Stomach (tissue), 19 donors: Measurements from ENCODE around the gene LRRC15. TPM values are rescaled to one million over a fixed set of nuclear protein-coding genes. Genes with fewer than 3 reads are reported as not detected.

Experiments used
- DNase-seq, 2 donors: peaks; one replicate each; pipeline versions ENCODE4 v3.0.0 to v3.0.0-alpha.2; 2013 to 2019
- H3K27ac ChIP-seq, 5 donors: fragments of 200-600 bp in 4 of 5; sonication (generic) in 4 of 5; one replicate each; pipeline ENCODE4 v1.5.1; 2013 to 2019; ENCODE audit warnings: mild to moderate bottlenecking in 1 of 5, moderate library complexity in 1 of 5
- H3K27me3 ChIP-seq, 3 donors: fragments of 200-600 bp; sonication (generic); one replicate each; pipeline ENCODE4 v1.5.1; 2017 to 2019; ENCODE audit warnings: mixed run types in 1 of 3
- H3K36me3 ChIP-seq, 4 donors: fragments of 200-600 bp; sonication (generic); 1 replicate in 3 of 4; 2 replicates in 1 of 4; pipeline ENCODE4 v1.5.1; 2016 to 2019
- H3K4me1 ChIP-seq, 4 donors: fragments of 200-600 bp; sonication (generic); one replicate each; pipeline ENCODE4 v1.5.1; 2016 to 2019
- H3K4me3 ChIP-seq, 4 donors: fragments of 200-600 bp; sonication (generic) in 3 of 4; one replicate each; pipeline ENCODE4 v1.5.1; 2016 to 2019; ENCODE audit warnings: mild to moderate bottlenecking in 1 of 4
- H3K9me3 ChIP-seq, 4 donors: fragments of 200-600 bp; sonication (generic); one replicate each; pipeline ENCODE4 v1.5.1; 2016 to 2019
- EP300 ChIP-seq: sonication (generic); formaldehyde crosslinking; IDR thresholded peaks from one replicate; pipeline ENCODE4 v1.6.1; 2017; ENCODE audit warnings: antibody characterized with exemption
- POLR2A ChIP-seq, 4 donors: fragments of 450-650 bp; IDR thresholded peaks; one replicate each; pipeline ENCODE4 v1.6.1; 2016; ENCODE audit warnings: antibody characterized with exemption in 4 of 4, control low read depth in 2 of 4, mild to moderate bottlenecking in 1 of 4, moderate library complexity in 1 of 4
- POLR2AphosphoS5 ChIP-seq, 3 donors: sonication (generic); formaldehyde crosslinking; IDR thresholded peaks; one replicate each; pipeline ENCODE4 v1.6.1; 2016; ENCODE audit warnings: antibody characterized with exemption in 3 of 3
- WGBS, 5 donors: extraction: QIAGEN DNeasy Blood & Tissue Kit in 3 of 5; methylation state at CpG; one replicate each; pipeline versions ENCODE4 v1.1.5 to v1.1.7; 2013 to 2018; 5-methylcytosine and 5-hydroxymethylcytosine counted together
- intact Hi-C: fragments of 100-400 bp; cut with DNase I; formaldehyde crosslinking; loops from one replicate; pipeline ENCODE4 v1.15.1; 2023; ENCODE audit warnings: low total_unique reads
- long read RNA-seq, 10 donors: transcript quantifications; one replicate each; lab custom pipeline, GENCODE V29; 2026
- polyA plus RNA-seq, 3 donors: library from polyadenylated mRNA; stranded (reverse); fragments of 200-250 nt; gene quantifications; one replicate each; pipeline ENCODE4 v1.2.3, GENCODE V29; 2013
- total RNA-seq, 5 donors: library from RNA; depleted of rRNA; stranded (reverse); fragments of >200 nt; gene quantifications; one replicate each; pipeline versions ENCODE4 v1.1.0 to v1.2.3, GENCODE V29; 2014 to 2016
- TF ChIP-seq, protein P1 (sequence below), 7 experiments: fragments of 450-650 bp in 4 of 7; fragments of 200-600 bp in 3 of 7; sonication (generic) in 3 of 7; IDR thresholded peaks; one replicate each; pipeline ENCODE4 v1.5.1; 2016 to 2019; ENCODE audit warnings: antibody characterized with exemption in 7 of 7, control low read depth in 2 of 7, mild to moderate bottlenecking in 1 of 7
- donor health status: healthy with polysubstance abuse.
- donor health status: Bipolar disorder and iron deficiency.
- donor health status: healthy.

Gene LRRC15
- total RNA-seq (under 1 TPM in 2 of 5 donors, not detected in 3; 0.37 to 0.43 TPM), polyA plus RNA-seq (1 to 10 TPM in 2 of 3 donors, under 1 TPM in 1; 0.03 to 1.7 (median 1.1) TPM)
- long read RNA-seq, donor 1: 0 reads
- long read RNA-seq, donor 2: 0 reads
- long read RNA-seq, donor 3: 0 reads
- long read RNA-seq, donor 4: 0 reads
- long read RNA-seq, donor 5: 0 reads
- long read RNA-seq, donor 6: 0 reads
- long read RNA-seq, donor 7: 0 reads
- long read RNA-seq, donor 8, full-length matches to known transcripts: 1 of 1 reads
- long read RNA-seq, donor 8, partial matches to known transcripts: 0 of 1 reads
- long read RNA-seq, donor 8, other reads (novel, unspliced or antisense): 0 of 1 reads
- long read RNA-seq, donor 9: 0 reads
- long read RNA-seq, donor 10: 0 reads

DNA sequence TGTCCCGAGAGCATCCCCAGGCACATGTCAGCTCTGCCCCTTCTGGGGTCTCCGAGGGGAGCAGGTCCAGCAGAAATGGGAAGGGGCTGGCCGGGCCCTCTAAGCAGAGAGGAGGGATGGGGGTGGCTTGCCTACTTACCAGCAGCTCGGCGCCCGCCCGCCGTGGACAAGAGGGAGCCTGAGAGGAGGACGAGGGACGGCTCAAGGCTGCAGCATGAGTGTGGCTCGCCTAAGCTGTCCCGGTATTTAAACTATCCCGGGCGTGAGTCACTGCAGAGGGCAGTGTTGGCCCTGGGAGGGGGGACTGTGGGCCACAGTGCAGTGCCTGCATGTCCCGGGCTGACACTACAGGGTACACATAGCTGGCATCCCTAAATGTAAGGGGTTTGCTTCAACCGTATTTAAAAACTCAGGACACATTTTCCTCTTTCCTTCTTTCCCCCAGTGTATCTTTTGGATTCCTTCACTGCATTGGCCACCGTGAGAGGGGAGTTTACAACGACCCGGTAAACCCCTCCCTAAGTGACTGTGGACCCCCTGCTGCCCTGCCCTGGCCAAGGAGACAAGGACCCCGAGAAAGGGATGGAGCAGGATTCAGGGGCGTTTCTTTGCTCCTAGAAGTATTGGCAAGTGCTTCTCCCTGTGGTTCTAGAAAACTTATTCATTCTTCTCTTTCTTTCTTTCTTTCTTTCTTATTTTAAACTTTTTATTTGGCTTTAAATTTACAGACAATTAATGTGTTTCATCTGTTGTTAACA is at the start of gene LRRC15:
TSS of gene LRRC15 (minus strand) at position 222 of the 758 bp plus-strand sequence. CDS start 8,700 bp downstream, outside the sequence.
- Histone ChIP-seq H3K27me3 (peaks cover 0 to 33% (median 8%) of the 10 kb centered on the region in 3 donors), H3K9me3 (no peaks in the 10 kb centered on the region), H3K27ac (no peak within 1 kb of the TSS), H3K4me1 (peaks cover 0 to 20% (median 7%) of the 10 kb centered on the region in 4 donors), H3K36me3 (no peaks in the 10 kb centered on the region), H3K4me3 (no peak within 1 kb of the TSS)
- intact Hi-C loops: no loop called here
- DNase-seq: peak; percentile 28 to 48
- WGBS, 5 donors: 10 to 24% (median 12%) methylated on average over 18 to 21 of the region's 21 CpGs
- TF ChIP-seq, protein P1, sequence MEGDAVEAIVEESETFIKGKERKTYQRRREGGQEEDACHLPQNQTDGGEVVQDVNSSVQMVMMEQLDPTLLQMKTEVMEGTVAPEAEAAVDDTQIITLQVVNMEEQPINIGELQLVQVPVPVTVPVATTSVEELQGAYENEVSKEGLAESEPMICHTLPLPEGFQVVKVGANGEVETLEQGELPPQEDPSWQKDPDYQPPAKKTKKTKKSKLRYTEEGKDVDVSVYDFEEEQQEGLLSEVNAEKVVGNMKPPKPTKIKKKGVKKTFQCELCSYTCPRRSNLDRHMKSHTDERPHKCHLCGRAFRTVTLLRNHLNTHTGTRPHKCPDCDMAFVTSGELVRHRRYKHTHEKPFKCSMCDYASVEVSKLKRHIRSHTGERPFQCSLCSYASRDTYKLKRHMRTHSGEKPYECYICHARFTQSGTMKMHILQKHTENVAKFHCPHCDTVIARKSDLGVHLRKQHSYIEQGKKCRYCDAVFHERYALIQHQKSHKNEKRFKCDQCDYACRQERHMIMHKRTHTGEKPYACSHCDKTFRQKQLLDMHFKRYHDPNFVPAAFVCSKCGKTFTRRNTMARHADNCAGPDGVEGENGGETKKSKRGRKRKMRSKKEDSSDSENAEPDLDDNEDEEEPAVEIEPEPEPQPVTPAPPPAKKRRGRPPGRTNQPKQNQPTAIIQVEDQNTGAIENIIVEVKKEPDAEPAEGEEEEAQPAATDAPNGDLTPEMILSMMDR (IDR thresholded peaks at IDR 0.05): no peak
- no peak for TF ChIP-seq POLR2AphosphoS5 (IDR thresholded peaks at IDR 0.05)
- TF ChIP-seq EP300: no peak
- no peak for TF ChIP-seq POLR2A (IDR thresholded peaks at IDR 0.05)

GRCh38 chr3:194418671-194419070 is 49.1 kb upstream of the LRRC15 start:
- intact Hi-C loops: no loop called here
- 91 to 97% (median 96%) methylated on average over 2 of the region's 2 CpGs for WGBS, 5 donors
- no peak for DNase-seq
- H3K9me3 ChIP-seq: no peaks in the 10 kb centered on the region
- H3K27me3 ChIP-seq: no peaks in the 10 kb centered on the region
- H3K4me1 ChIP-seq: no peaks in the 10 kb centered on the region
- peaks cover 3 to 61% (median 48%) of the 10 kb centered on the region in 4 donors for H3K36me3 ChIP-seq
- H3K27ac ChIP-seq: no peak overlapping the region
- TF ChIP-seq EP300: no peak
- TF ChIP-seq, protein P1 (IDR thresholded peaks at IDR 0.05): no peak
- TF ChIP-seq POLR2AphosphoS5 (IDR thresholded peaks at IDR 0.05): no peak
- TF ChIP-seq POLR2A (IDR thresholded peaks at IDR 0.05): no peak
- H3K4me3 ChIP-seq: no peak overlapping the region

- Histone ChIP-seq H3K27me3 (no peaks in the 10 kb centered on the region), H3K4me1 (peaks cover 0 to 11% (median 0%) of the 10 kb centered on the region in 4 donors), H3K36me3 (peaks cover 0 to 66% (median 40%) of the 10 kb centered on the region in 4 donors), H3K4me3 (no peak overlapping the region), H3K27ac (no peak overlapping the region), H3K9me3 (no peaks in the 10 kb centered on the region)
- TF ChIP-seq POLR2AphosphoS5 (IDR thresholded peaks at IDR 0.05) (peak in 1 of 3 donors; percentile 36), POLR2A (IDR thresholded peaks at IDR 0.05) (no peak)
- TF ChIP-seq, protein P1 (IDR thresholded peaks at IDR 0.05): no peak
- intact Hi-C loops: loop anchor here (5.0 kb wide), 1 partner anchor 70 kb away; no protein-coding TSS in a partner anchor
- peak; percentile 56 to 86 for DNase-seq
- 33 to 63% (median 39%) methylated on average over 7 of the region's 7 CpGs for WGBS, 5 donors
These were observed 37.9 kb upstream of the LRRC15 start for GRCh38 chr3:194407423-194407822.

DNA sequence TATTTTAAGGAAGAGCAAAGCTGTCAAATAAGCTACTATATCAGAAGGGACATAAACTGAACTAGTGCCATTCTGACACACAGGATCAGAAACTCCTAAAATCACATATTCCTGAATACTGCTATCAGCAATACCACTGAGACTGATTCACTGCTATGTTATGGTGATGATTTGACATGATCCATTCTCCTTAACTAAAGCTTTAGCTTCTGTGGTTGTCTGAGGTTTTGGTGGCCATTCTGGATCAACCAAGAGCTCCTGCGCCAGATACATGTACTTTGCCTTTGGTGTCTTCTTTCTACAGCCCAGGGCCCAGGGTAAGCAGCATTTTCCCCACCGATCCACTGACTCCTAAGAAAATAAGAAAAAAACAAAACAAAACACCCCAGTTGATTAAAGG is 36.2 kb upstream of the LRRC15 start:
- H3K4me1 ChIP-seq: peaks cover 0 to 11% (median 0%) of the 10 kb centered on the region in 4 donors
- intact Hi-C loops: loop anchor here (5.0 kb wide), 1 partner anchor 68 kb away; no protein-coding TSS in a partner anchor
- DNase-seq: no peak
- H3K4me3 ChIP-seq: no peak overlapping the region
- no peaks in the 10 kb centered on the region for H3K9me3 ChIP-seq
- H3K27me3 ChIP-seq: no peaks in the 10 kb centered on the region
- H3K36me3 ChIP-seq: peaks cover 0 to 52% (median 26%) of the 10 kb centered on the region in 4 donors
- WGBS, 5 donors: 90 to 99% (median 96%) methylated on average over 2 of the region's 2 CpGs
- H3K27ac ChIP-seq: no peak overlapping the region
- TF ChIP-seq POLR2AphosphoS5 (IDR thresholded peaks at IDR 0.05) (no peak), POLR2A (IDR thresholded peaks at IDR 0.05) (no peak), EP300 (no peak)
- TF ChIP-seq, protein P1 (IDR thresholded peaks at IDR 0.05): no peak
